Fibroblast of lung (primary cell): ENCODE data around the gene FCHO1. TPM values are rescaled to one million over a fixed set of nuclear protein-coding genes. Genes with fewer than 3 reads are reported as not detected.

Experiments
- DNase-seq, 2 donors: peaks; one replicate each; pipeline versions ENCODE4 v3.0.0 to v3.0.0-alpha.2; 2010; ENCODE audit warnings: low read depth in 2 of 2
- H2AFZ ChIP-seq: 2 replicates; pipeline ENCODE4 v1.5.1; 2012; ENCODE audit warnings: low read length, control low read depth, inconsistent platforms
- H3K27ac ChIP-seq: 2 replicates; pipeline ENCODE4 v1.5.1; 2011; ENCODE audit warnings: low read length, control low read depth; ENCODE audit not compliant: insufficient read depth
- H3K27me3 ChIP-seq: 2 replicates; pipeline ENCODE4 v1.5.1; 2011; ENCODE audit warnings: mild to moderate bottlenecking, low read length; ENCODE audit not compliant: control insufficient read depth, insufficient read depth
- H3K36me3 ChIP-seq: 2 replicates; pipeline ENCODE4 v1.5.1; 2011; ENCODE audit warnings: low read length; ENCODE audit not compliant: control insufficient read depth, insufficient read depth
- H3K4me1 ChIP-seq: 2 replicates; pipeline ENCODE4 v1.5.1; 2011; ENCODE audit warnings: low read length; ENCODE audit not compliant: control insufficient read depth, insufficient read depth; ENCODE audit errors: extremely low read depth
- H3K4me2 ChIP-seq: 2 replicates; pipeline ENCODE4 v1.5.1; 2011; ENCODE audit warnings: low read length, control low read depth; ENCODE audit not compliant: insufficient read depth; ENCODE audit errors: extremely low read depth
- H3K4me3 ChIP-seq, 4 experiments: fragments of 200-600 bp in 1 of 4; sonication (generic) in 1 of 4; replicated peaks in 1 of 4; 2 replicates each; pipeline ENCODE4 v1.5.1; 2011 to 2016; ENCODE audit warnings: low read length in 4 of 4, low read depth in 3 of 4, mild to moderate bottlenecking in 3 of 4, control low read depth in 2 of 4, inconsistent platforms in 1 of 4, mixed read lengths in 1 of 4; ENCODE audit not compliant: insufficient read depth in 1 of 4; ENCODE audit errors: control extremely low read depth in 1 of 4
- H3K79me2 ChIP-seq: 2 replicates; pipeline ENCODE4 v1.5.1; 2012; ENCODE audit warnings: mild to moderate bottlenecking, low read length, inconsistent platforms; ENCODE audit not compliant: control insufficient read depth, insufficient read depth
- H3K9ac ChIP-seq: 2 replicates; pipeline ENCODE4 v1.5.1; 2011; ENCODE audit warnings: mild to moderate bottlenecking, low read length, control low read depth; ENCODE audit not compliant: insufficient read depth
- H3K9me3 ChIP-seq: 2 replicates; pipeline ENCODE4 v1.5.1; 2012; ENCODE audit warnings: low read depth, low read length; ENCODE audit not compliant: control insufficient read depth, insufficient read depth
- H4K20me1 ChIP-seq: 2 replicates; pipeline ENCODE4 v1.5.1; 2011; ENCODE audit warnings: low read length; ENCODE audit not compliant: control insufficient read depth, insufficient read depth; ENCODE audit errors: extremely low read depth
- EZH2 ChIP-seq: IDR thresholded peaks from 2 replicates; pipeline ENCODE4 v1.5.1; 2012; ENCODE audit warnings: low read length, control low read depth, mild to moderate bottlenecking; ENCODE audit errors: missing control alignments
- polyA plus RNA-seq, 2 donors: library from polyadenylated mRNA; depleted of rRNA in 1 of 2; stranded (reverse) in 1 of 2; unstranded in 1 of 2; fragments of >200 nt; gene quantifications; 2 replicates each; pipeline ENCODE4 v1.2.1, GENCODE V29; 2011 to 2012; ENCODE audit warnings: missing spikeins in 1 of 2
- total RNA-seq: library from RNA; depleted of rRNA; stranded (reverse); fragments of >200 nt; gene quantifications from 2 replicates; pipeline ENCODE4 v1.2.1, GENCODE V29; 2014
- TF ChIP-seq, protein P1 (sequence below), 2 donors: IDR thresholded peaks in 1 of 2; conservative IDR thresholded peaks in 1 of 2; 1 replicate in 1 of 2; 2 replicates in 1 of 2; pipeline ENCODE4 v1.5.1; 2011 to 2012; ENCODE audit warnings: low read length in 2 of 2, control low read depth in 1 of 2, inconsistent platforms in 1 of 2, low read depth in 1 of 2, mild to moderate bottlenecking in 1 of 2

FCHO1 gene
- total and polyA plus RNA-seq, 2 donors (not counting 1 experiment from before 2014, with no cell fraction given), result 0.07 to 0.33 TPM

DNA sequence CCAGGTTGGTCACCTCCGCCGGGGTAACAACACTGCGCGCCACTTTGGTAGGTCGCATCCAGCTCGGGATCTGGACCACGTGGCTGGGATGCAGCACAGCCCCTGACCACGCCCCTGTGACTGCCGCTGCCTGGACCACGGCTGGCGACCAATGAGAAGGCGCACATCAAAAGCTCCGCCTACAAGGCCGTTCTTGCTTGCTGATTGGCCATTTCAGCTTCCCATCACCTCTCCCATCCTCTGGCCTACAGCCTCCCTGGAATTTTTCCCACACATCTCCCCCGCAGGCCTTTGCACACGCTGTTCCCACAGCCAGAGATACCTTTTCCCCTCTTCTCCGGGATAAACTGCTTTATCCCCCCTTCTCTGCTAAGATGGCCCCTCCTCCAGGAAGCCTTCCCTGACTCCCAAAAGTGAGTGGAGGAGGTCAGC lies 44.5 kb upstream of the FCHO1 start:
- H3K9me3 ChIP-seq, result no peaks in the 10 kb centered on the region
- DNase-seq, result peak; percentile 19 to 45
- no peak overlapping the region for H2AFZ ChIP-seq

DNA sequence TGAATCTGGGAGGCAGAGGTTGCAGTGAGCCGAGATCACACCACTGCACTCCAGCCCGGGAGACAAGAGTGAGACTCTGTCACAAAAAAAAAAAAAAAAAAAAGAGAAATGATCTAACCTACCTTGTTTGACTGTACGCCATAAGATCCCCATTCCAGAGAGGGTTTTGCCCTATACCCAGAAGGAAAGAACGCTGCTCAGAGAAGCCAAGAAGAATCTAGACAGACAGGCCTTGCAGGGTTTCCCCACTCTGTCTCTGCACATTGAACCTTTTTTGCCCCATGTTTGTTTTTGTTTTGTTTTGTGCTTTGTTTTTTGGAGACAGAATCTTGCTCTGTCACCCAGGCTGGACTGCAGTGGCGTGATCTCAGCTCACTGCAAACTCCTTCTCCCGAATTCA lies 39.4 kb upstream of the FCHO1 start:
- H3K4me1 ChIP-seq, result no peaks in the 10 kb centered on the region
- no peaks in the 10 kb centered on the region for H3K9me3 ChIP-seq
- H2AFZ ChIP-seq, result no peak overlapping the region
- no peaks in the 10 kb centered on the region for H3K27me3 ChIP-seq
- no peaks in the 10 kb centered on the region for H3K79me2 ChIP-seq
- TF ChIP-seq EZH2, result no peak
- TF ChIP-seq, protein P1, sequence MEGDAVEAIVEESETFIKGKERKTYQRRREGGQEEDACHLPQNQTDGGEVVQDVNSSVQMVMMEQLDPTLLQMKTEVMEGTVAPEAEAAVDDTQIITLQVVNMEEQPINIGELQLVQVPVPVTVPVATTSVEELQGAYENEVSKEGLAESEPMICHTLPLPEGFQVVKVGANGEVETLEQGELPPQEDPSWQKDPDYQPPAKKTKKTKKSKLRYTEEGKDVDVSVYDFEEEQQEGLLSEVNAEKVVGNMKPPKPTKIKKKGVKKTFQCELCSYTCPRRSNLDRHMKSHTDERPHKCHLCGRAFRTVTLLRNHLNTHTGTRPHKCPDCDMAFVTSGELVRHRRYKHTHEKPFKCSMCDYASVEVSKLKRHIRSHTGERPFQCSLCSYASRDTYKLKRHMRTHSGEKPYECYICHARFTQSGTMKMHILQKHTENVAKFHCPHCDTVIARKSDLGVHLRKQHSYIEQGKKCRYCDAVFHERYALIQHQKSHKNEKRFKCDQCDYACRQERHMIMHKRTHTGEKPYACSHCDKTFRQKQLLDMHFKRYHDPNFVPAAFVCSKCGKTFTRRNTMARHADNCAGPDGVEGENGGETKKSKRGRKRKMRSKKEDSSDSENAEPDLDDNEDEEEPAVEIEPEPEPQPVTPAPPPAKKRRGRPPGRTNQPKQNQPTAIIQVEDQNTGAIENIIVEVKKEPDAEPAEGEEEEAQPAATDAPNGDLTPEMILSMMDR (conservative IDR thresholded peaks at IDR 0.05 in 1 of 2, IDR thresholded peaks at IDR 0.05 in 1 of 2; ENCODE audit: low read depth in 1 of 2, low read length in 2 of 2), result no peak
- no peaks in the 10 kb centered on the region for H3K36me3 ChIP-seq
- no peak overlapping the region for H3K4me2 ChIP-seq
- H3K9ac ChIP-seq, result no peak overlapping the region
- no peak overlapping the region for H3K27ac ChIP-seq
- H3K4me3 ChIP-seq, result no peak overlapping the region
- no peaks in the 10 kb centered on the region for H4K20me1 ChIP-seq
- no peak for DNase-seq

More for the DNA sequence above, 44.5 kb upstream of the FCHO1 start:
- H3K4me1 ChIP-seq, result no peaks in the 10 kb centered on the region
- no peak overlapping the region for H3K9ac ChIP-seq
- no peaks in the 10 kb centered on the region for H3K27me3 ChIP-seq
- H3K36me3 ChIP-seq, result no peaks in the 10 kb centered on the region
- TF ChIP-seq, protein P1 (conservative IDR thresholded peaks at IDR 0.05 in 1 of 2, IDR thresholded peaks at IDR 0.05 in 1 of 2; ENCODE audit: low read depth in 1 of 2, low read length in 2 of 2), result no peak
- TF ChIP-seq EZH2, result no peak
- no peak overlapping the region for H3K27ac ChIP-seq
- H4K20me1 ChIP-seq, result no peaks in the 10 kb centered on the region
- no peak overlapping the region for H3K4me2 ChIP-seq
- no peaks in the 10 kb centered on the region for H3K79me2 ChIP-seq
- H3K4me3 ChIP-seq, result no peak overlapping the region

- Histone ChIP-seq H4K20me1 (no peaks in the 10 kb centered on the region), H3K79me2 (peaks cover 15% of the 10 kb centered on the region), H3K9ac (no peak overlapping the region), H2AFZ (no peak overlapping the region), H3K4me3 (no peak overlapping the region), H3K36me3 (no peaks in the 10 kb centered on the region), H3K4me1 (peaks cover 4% of the 10 kb centered on the region), H3K27ac (no peak overlapping the region), H3K27me3 (no peaks in the 10 kb centered on the region), H3K9me3 (no peaks in the 10 kb centered on the region), H3K4me2 (no peak overlapping the region)
- TF ChIP-seq, protein P1 (conservative IDR thresholded peaks at IDR 0.05 in 1 of 2, IDR thresholded peaks at IDR 0.05 in 1 of 2; ENCODE audit: low read depth in 1 of 2, low read length in 2 of 2), result no peak
- no peak for TF ChIP-seq EZH2
- no peak for DNase-seq
Measured at GRCh38 chr19:17716309-17716929, 34.9 kb upstream of the FCHO1 start.
